MG63 (cell line): ENCODE measurements around the gene AGMAT. TPM values are rescaled to one million over a fixed set of nuclear protein-coding genes. Genes with fewer than 3 reads are reported as not detected.
"Not testable (repeated sequence)": the region's sequence is repeated elsewhere in the genome, so short reads cannot be mapped to it uniquely, and the experiment has no call there.

Experiments
- DNase-seq: peaks from one replicate; pipeline ENCODE4 v3.0.0-alpha.2; 2020
- H3K27me3 ChIP-seq: fragments of 250-450 bp; sonication (Bioruptor Pico); 2 replicates; pipeline ENCODE4 v1.5.1; 2020; ENCODE audit warnings: mild to moderate bottlenecking, moderate library complexity
- H3K36me3 ChIP-seq: fragments of 250-450 bp; sonication (Bioruptor Pico); 2 replicates; pipeline ENCODE4 v1.5.1; 2020; ENCODE audit warnings: mild to moderate bottlenecking, moderate library complexity
- H3K4me3 ChIP-seq: fragments of 250-450 bp; sonication (Bioruptor Pico); 2 replicates; pipeline ENCODE4 v1.5.1; 2020; ENCODE audit warnings: mild to moderate bottlenecking, moderate library complexity
- H3K9me3 ChIP-seq: fragments of 250-450 bp; sonication (Bioruptor Pico); 2 replicates; pipeline ENCODE4 v1.5.1; 2020; ENCODE audit warnings: mild to moderate bottlenecking, moderate library complexity
- total RNA-seq: library from RNA; depleted of rRNA; stranded (reverse); fragments of >200 nt; shearing (Covaris generic); gene quantifications from 2 replicates; pipeline ENCODE4 v1.2.3, GENCODE V29; 2014; ENCODE audit warnings: low replicate concordance

The AGMAT gene
- total RNA-seq, 1 experiment from 2014 or later, result 1.1 TPM

DNA sequence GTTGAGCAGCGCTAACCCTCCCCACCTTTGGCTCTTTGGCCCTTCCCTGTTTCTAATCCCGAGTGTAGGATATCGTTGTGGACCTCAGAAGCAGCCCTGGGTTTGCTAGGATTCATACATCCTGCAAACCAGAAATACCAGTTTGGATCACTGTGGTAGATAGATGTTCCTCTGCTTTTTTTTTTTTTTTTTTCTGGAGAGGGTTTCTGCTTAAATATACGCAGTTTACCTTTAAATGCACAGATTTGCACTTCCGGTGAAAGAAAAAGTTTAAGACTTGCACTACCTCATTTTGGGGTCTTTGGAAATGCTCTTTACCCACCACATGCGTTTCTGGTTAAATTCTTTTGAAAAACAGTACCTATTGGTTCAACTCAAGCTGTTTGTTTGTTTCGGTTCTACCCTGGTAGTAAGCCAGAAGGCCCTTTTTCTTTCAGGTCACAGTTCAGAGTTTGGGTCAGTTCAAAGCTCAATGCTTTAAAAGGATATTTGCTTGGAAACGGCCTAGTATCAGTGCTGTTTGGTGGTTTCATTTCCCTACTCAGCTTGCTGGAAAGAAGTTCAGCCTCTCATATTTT is 33.3 kb upstream of the AGMAT start:
- Histone ChIP-seq H3K9me3 (no peaks in the 10 kb centered on the region), H3K4me3 (peak overlapping the region; percentile 98), H3K27me3 (no peaks in the 10 kb centered on the region), H3K36me3 (peaks cover 5% of the 10 kb centered on the region)
- DNase-seq, result no peak

DNA sequence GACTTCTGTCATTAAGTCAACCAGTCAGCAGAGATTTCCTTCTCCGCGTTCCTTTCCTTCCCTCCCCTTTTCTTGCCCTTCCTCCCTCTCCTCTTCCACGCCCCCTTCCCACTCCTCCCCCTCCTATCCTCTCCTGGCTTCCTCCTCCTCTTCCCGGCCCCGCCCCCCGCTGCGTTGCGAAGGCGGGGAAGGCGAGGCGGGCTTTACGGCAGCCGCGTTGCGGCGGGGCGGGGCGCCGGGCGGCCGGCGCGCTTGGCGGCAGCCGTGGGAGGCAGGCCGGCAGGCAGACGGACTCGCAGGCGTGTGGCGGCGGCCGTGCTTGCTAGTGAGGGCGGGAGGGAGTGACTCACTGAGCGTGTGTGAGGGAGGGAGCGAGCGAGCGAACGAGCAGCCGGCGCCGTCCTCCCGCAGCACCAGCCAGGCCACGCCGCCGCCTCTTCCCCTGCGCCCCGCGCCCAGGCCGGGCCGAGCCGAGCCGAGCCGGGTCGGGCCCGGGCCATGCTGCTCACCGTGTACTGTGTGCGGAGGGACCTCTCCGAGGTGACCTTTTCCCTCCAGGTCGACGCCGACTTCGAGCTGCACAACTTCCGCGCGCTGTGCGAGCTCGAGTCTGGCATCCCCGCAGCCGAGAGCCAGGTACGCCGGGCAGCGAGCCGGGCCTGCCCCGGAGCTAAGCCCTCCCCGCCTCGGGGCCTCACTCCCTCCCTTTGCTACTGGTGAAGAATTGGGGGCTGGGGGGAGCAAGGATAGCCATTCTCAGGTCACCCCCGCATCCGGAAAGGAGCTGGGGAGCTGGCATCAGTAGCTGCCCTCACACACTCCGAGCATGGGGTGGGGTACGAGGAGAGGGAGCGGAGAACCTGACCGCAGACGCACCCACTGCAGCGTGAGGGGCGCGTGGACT is 32.6 kb upstream of the AGMAT start, which contains the start of gene DDI2:
Gene DDI2, plus strand, starts transcription at position 286 of the 904 bp plus-strand sequence. Its CDS starts 213 bp downstream, at position 499.
- Histone ChIP-seq H3K9me3 (no peaks in the 10 kb centered on the region), H3K36me3 (peaks cover 5% of the 10 kb centered on the region), H3K4me3 (peak within 1 kb of the TSS; percentile 98), H3K27me3 (no peaks in the 10 kb centered on the region)
- peak; percentile 98 for DNase-seq

DNA sequence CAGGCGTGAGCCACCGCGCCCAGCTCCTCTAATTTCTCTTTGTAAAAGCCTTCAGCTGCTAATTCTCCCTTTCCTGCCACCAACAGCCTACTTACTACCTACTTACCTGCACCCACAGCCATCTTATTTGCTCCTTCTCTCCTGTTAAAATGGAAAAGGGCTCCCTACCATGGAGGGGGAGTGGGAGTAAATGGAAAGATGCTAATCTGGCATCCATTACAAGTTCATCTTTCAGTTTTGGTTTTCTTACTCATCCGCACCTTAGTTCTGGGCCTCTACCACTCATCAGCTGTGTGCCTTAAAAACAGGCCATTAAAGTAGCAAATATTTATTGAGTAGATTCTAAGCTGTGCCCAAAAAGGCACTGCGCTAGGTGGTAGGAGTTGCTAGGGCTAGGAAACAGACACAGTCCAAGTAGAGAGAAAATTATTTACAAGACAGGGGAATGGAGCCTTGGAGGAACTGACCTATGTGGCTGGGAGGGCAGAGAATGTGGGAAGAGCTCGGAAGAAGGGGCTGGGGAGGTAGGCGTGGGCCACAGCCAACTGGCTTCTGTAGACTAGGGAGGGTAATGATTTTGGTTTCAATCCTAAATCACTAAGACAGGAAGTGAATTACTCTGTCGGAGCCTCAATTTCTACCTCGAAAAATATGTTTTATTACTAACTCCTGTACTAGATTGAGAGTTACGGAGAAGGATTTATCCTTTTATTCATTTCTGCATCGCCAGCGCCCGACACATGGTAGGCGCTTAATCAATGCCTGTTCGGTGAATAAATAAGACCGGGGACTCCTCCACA is 31.7 kb upstream of the AGMAT start:
- H3K36me3 ChIP-seq, result peaks cover 5% of the 10 kb centered on the region
- no peaks in the 10 kb centered on the region for H3K27me3 ChIP-seq
- peak overlapping the region; percentile 51 for H3K4me3 ChIP-seq
- peak; percentile 50 for DNase-seq
- H3K9me3 ChIP-seq, result no peaks in the 10 kb centered on the region

DNA sequence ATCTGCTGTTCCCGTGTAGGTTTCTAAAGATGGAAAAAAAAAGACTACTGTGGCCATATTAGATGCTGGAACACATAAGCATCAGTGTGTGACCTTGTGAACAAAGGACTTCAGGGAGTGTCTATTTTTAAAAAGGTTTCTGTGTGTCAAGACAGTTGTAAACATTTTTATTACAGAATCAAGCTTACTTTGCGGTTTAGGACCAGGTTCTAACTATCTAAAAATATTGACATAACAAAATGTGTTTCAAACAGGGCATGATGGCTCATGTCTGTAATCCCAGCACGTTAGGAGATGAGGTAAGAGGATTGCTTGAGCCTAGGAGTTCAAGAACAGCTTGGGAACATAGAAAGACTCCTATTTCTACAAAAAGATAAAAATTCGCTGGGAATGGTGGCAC is 25.3 kb upstream of the AGMAT start:
- no peaks in the 10 kb centered on the region for H3K9me3 ChIP-seq
- no peak for DNase-seq
- H3K36me3 ChIP-seq, result no peaks in the 10 kb centered on the region
- no peaks in the 10 kb centered on the region for H3K27me3 ChIP-seq
- no peak overlapping the region for H3K4me3 ChIP-seq

DNA sequence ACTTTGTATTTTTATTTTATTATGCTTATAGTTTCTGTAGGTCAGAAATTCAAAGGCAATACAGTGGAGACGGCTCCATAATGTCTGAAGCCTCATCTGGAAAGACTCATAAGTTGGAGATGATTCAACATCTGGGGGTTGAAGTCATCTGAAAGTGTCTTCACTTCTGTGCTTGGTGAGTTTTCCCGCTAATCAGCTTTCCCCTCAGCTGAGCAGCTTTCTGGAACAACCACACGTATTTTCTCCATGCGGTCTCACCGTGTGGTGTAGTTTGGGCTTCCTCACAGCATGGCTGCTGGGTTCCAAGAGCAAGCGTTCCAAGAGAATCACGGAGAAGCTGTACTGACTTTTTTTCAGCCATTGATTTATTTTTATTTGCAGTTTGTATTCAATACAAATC is 24.8 kb upstream of the AGMAT start:
- H3K36me3 ChIP-seq, result no peaks in the 10 kb centered on the region
- no peak overlapping the region for H3K4me3 ChIP-seq
- H3K27me3 ChIP-seq, result no peaks in the 10 kb centered on the region
- DNase-seq, result no peak
- no peaks in the 10 kb centered on the region for H3K9me3 ChIP-seq

- no peaks in the 10 kb centered on the region for H3K36me3 ChIP-seq
- H3K27me3 ChIP-seq, result no peaks in the 10 kb centered on the region
- H3K9me3 ChIP-seq, result no peaks in the 10 kb centered on the region
- no peak overlapping the region for H3K4me3 ChIP-seq
- no peak for DNase-seq
These were observed 20.8 kb upstream of the AGMAT start for GRCh38 chr1:15605398-15606383.

- not testable (repeated sequence) for H3K9me3 ChIP-seq, H3K4me3 ChIP-seq, DNase-seq, H3K27me3 ChIP-seq, H3K36me3 ChIP-seq
These were observed 19.5 kb upstream of the AGMAT start for GRCh38 chr1:15604400-15604799.

DNA sequence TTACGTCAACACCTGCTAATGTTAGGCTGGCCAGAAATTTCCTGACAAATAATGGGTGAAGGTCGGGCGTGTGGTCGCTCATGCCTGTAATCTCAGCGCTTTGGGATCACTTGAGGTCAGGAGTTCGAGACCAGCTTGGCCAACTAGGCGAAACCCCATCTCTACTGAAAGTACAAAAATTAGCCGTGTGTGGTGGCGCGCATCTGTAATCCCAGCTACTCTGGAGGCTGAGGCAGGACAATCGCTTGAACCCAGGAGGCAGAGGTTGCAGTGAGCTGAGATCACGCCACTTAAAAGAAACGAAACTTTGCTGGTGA is 19.1 kb upstream of the AGMAT start:
- not testable (repeated sequence) for H3K36me3 ChIP-seq, H3K27me3 ChIP-seq, DNase-seq, H3K9me3 ChIP-seq
- peak overlapping the region; percentile 80 for H3K4me3 ChIP-seq

DNA sequence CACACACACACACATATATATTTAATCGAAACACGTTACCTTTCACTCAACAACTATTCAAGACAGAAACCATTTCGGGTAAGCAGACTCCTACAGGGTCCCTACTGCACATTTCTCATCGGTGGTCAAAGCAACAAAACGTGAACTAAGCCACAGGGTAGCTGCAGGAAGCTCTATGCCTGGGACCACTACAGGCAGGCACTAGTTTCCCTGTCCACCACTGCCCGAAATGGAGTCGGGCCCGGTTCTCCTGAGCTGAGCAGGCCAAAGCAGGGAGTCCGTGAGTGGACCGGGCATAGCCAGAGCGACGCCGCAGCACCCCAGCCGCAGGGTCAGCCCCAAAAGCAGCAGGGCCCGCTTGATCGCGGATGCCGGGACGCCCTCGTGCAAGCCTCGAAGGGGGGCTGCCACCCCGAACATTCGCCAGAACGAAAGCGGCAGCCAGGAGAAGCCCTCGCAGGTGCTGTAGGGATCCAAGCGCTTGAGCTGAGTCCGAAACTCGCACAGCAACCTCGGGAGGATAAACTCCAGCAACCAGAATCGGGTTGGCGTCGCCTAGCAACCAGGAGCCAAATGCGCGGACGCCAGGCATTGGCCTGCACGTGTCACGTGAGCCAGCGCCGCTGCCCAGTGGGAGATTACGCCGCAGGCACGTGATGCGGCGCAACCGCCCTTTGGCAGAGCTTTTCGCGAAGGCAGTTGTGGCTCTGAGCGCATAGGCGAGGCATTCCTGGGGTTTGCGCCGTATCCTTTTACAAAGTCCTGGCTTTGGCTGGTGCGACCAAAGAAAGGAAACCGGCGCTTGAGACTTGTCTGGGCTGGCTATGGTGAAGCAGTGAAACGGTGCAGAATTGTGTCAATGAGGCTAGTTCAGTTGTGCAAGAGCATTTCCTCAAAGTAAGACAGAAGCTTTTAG is 18.5 kb upstream of the AGMAT start:
- Histone ChIP-seq H3K4me3 (peak overlapping the region; percentile 80), H3K9me3 (no peaks in the 10 kb centered on the region), H3K27me3 (no peaks in the 10 kb centered on the region; the same call in 1 of the 2 replicates), H3K36me3 (no peaks in the 10 kb centered on the region)
- DNase-seq, result peak; percentile 98

GRCh38 chr1:15598436-15598835 is 13.6 kb upstream of the AGMAT start:
- Histone ChIP-seq H3K4me3 (no peak overlapping the region), H3K36me3 (no peaks in the 10 kb centered on the region), H3K9me3 (no peaks in the 10 kb centered on the region), H3K27me3 (peaks cover 4% of the 10 kb centered on the region; the same call in 1 of the 2 replicates)
- DNase-seq, result no peak

GRCh38 chr1:15595809-15596617 is 11.2 kb upstream of the AGMAT start:
- Histone ChIP-seq H3K4me3 (no peak overlapping the region), H3K36me3 (no peaks in the 10 kb centered on the region), H3K27me3 (peaks cover 4% of the 10 kb centered on the region; the same call in 1 of the 2 replicates), H3K9me3 (no peaks in the 10 kb centered on the region)
- DNase-seq, result no peak

GRCh38 chr1:15592285-15592684 is 7.4 kb upstream of the AGMAT start:
- Histone ChIP-seq H3K36me3 (no peaks in the 10 kb centered on the region), H3K4me3 (no peak overlapping the region), H3K27me3 (peaks cover 3% of the 10 kb centered on the region; the same call in 1 of the 2 replicates), H3K9me3 (no peaks in the 10 kb centered on the region)
- DNase-seq, result no peak

- DNase-seq, result no peak
- Histone ChIP-seq H3K36me3 (no peaks in the 10 kb centered on the region), H3K27me3 (no peaks in the 10 kb centered on the region)
These were observed 1.7 kb downstream of the AGMAT start for GRCh38 chr1:15583016-15583706.

DNA sequence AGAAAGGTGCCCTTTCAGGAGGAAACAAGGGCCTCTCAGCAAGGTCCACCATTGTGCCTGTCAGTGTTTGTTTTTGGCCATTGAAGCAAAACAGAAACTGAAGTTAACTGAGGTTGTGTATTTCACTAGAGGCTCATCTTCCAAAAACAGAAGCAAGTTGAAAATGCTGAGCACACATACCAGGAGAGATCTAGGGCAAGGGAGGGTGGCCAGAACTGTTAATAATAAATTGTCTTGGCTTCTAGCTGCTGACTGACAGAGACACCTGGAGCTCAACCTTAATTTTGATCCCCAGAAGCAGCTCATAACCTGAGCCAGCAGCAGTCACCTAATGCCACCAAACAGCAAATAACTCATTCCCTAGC is 5.2 kb downstream of the AGMAT start:
- H3K27me3 ChIP-seq, result no peaks in the 10 kb centered on the region
- no peaks in the 10 kb centered on the region for H3K36me3 ChIP-seq
- no peak overlapping the region for H3K4me3 ChIP-seq
- no peak for DNase-seq
- no peaks in the 10 kb centered on the region for H3K9me3 ChIP-seq

More at GRCh38 chr1:15583016-15583706, 1.7 kb downstream of the AGMAT start:
- Histone ChIP-seq H3K9me3 (no peaks in the 10 kb centered on the region), H3K4me3 (no peak overlapping the region)
